Mononuclear cell (primary cell): ENCODE results near the gene GOLGA2. TPM values are rescaled to one million over a fixed set of nuclear protein-coding genes. Genes with fewer than 3 reads are reported as not detected.
"Not testable (repeated sequence)": the region's sequence is repeated elsewhere in the genome, so short reads cannot be mapped to it uniquely, and the experiment has no call there.

Experiments used
- H3K27me3 ChIP-seq: 2 replicates; pipeline ENCODE4 v1.6.0; 2011; ENCODE audit warnings: low read length, control low read depth; ENCODE audit not compliant: insufficient read depth
- H3K4me1 ChIP-seq: 2 replicates; pipeline ENCODE4 v1.5.1; 2011; ENCODE audit warnings: mild to moderate bottlenecking, low read length, control low read depth; ENCODE audit not compliant: insufficient read depth
- H3K4me3 ChIP-seq: 2 replicates; pipeline ENCODE4 v1.5.1; 2011; ENCODE audit warnings: mild to moderate bottlenecking, low read length, moderate library complexity
- H3K9me3 ChIP-seq: 2 replicates; pipeline ENCODE4 v1.5.1; 2011; ENCODE audit warnings: low read depth, mild to moderate bottlenecking, control low read depth, low read length
- total RNA-seq: library from RNA; depleted of rRNA; stranded (reverse); fragments of >200 nt; gene quantifications from one replicate; pipeline ENCODE4 v1.2.3, GENCODE V29; 2012

GOLGA2 gene
- total RNA-seq, 1 donor = 18.7 TPM

- Histone ChIP-seq H3K4me1 (peaks cover 16% of the 10 kb centered on the region), H3K9me3 (no peaks in the 10 kb centered on the region), H3K27me3 (no peaks in the 10 kb centered on the region), H3K4me3 (no peak overlapping the region)
Observed at GRCh38 chr9:128243215-128244018, 32.4 kb downstream of the GOLGA2 start.

- Histone ChIP-seq H3K4me3 (no peak overlapping the region), H3K4me1 (peaks cover 16% of the 10 kb centered on the region), H3K27me3 (no peaks in the 10 kb centered on the region), H3K9me3 (no peaks in the 10 kb centered on the region)
Observed at GRCh38 chr9:128242828-128243214, 33.0 kb downstream of the GOLGA2 start.

GRCh38 chr9:128242124-128242523 is 33.7 kb downstream of the GOLGA2 start:
- Histone ChIP-seq H3K27me3 (no peaks in the 10 kb centered on the region), H3K4me1 (peaks cover 16% of the 10 kb centered on the region), H3K9me3 (no peaks in the 10 kb centered on the region), H3K4me3 (no peak overlapping the region)

GRCh38 chr9:128233817-128234406 is 41.9 kb downstream of the GOLGA2 start:
- Histone ChIP-seq H3K4me1 (no peaks in the 10 kb centered on the region), H3K27me3 (no peaks in the 10 kb centered on the region), H3K9me3 (no peaks in the 10 kb centered on the region), H3K4me3 (no peak overlapping the region)

GRCh38 chr9:128232528-128233428 is 43.0 kb downstream of the GOLGA2 start:
- H3K9me3 ChIP-seq = no peaks in the 10 kb centered on the region
- no peaks in the 10 kb centered on the region for H3K4me1 ChIP-seq
- no peak overlapping the region for H3K4me3 ChIP-seq
- H3K27me3 ChIP-seq = no peaks in the 10 kb centered on the region

- Histone ChIP-seq H3K4me1 (no peaks in the 10 kb centered on the region), H3K4me3 (no peak overlapping the region), H3K9me3 (no peaks in the 10 kb centered on the region), H3K27me3 (no peaks in the 10 kb centered on the region)
Observed at GRCh38 chr9:128231638-128232527, 43.9 kb downstream of the GOLGA2 start.

GRCh38 chr9:128230897-128231296 is 44.9 kb downstream of the GOLGA2 start:
- not testable (repeated sequence) for H3K4me1 ChIP-seq, H3K4me3 ChIP-seq, H3K9me3 ChIP-seq, H3K27me3 ChIP-seq

GRCh38 chr9:128226412-128226801 is 49.4 kb downstream of the GOLGA2 start:
- H3K9me3 ChIP-seq = no peaks in the 10 kb centered on the region
- H3K27me3 ChIP-seq = no peaks in the 10 kb centered on the region
- no peak overlapping the region for H3K4me3 ChIP-seq
- no peaks in the 10 kb centered on the region for H3K4me1 ChIP-seq

GRCh38 chr9:128225770-128226411 is 49.9 kb downstream of the GOLGA2 start:
- Histone ChIP-seq H3K27me3 (no peaks in the 10 kb centered on the region), H3K4me1 (no peaks in the 10 kb centered on the region), H3K4me3 (no peak overlapping the region), H3K9me3 (no peaks in the 10 kb centered on the region)

GRCh38 chr9:128224877-128225276 is 50.9 kb downstream of the GOLGA2 start:
- Histone ChIP-seq H3K4me3 (no peak overlapping the region), H3K4me1 (no peaks in the 10 kb centered on the region), H3K9me3 (no peaks in the 10 kb centered on the region), H3K27me3 (no peaks in the 10 kb centered on the region)

GRCh38 chr9:128222880-128223670 is 52.7 kb downstream of the GOLGA2 start:
- Histone ChIP-seq H3K4me3 (no peak overlapping the region), H3K27me3 (no peaks in the 10 kb centered on the region), H3K4me1 (peaks cover 11% of the 10 kb centered on the region), H3K9me3 (no peaks in the 10 kb centered on the region)

GRCh38 chr9:128222026-128222425 is 53.8 kb downstream of the GOLGA2 start:
- Histone ChIP-seq H3K4me1 (peaks cover 17% of the 10 kb centered on the region), H3K27me3 (no peaks in the 10 kb centered on the region), H3K4me3 (no peak overlapping the region), H3K9me3 (no peaks in the 10 kb centered on the region)

GRCh38 chr9:128219831-128220230 is 56.0 kb downstream of the GOLGA2 start:
- Histone ChIP-seq H3K4me1 (peaks cover 17% of the 10 kb centered on the region), H3K27me3 (no peaks in the 10 kb centered on the region), H3K9me3 (no peaks in the 10 kb centered on the region), H3K4me3 (no peak overlapping the region)
